VCaP (cell line): ENCODE measurements around the gene CRB2.
"Not testable (repeated sequence)": the region's sequence is repeated elsewhere in the genome, so short reads cannot be mapped to it uniquely, and the experiment has no call there.

Source experiments
- H3K27ac ChIP-seq: fragments of 450-650 bp; 2 replicates; pipeline ENCODE4 v1.5.1; 2017
- TF ChIP-seq, protein P1 (sequence below): fragments of 450-650 bp; conservative IDR thresholded peaks from 2 replicates; pipeline ENCODE4 v1.5.1; 2017; ENCODE audit warnings: mild to moderate bottlenecking, moderate library complexity

The CRB2 gene

GRCh38 chr9:123331346-123332060 lies 24.5 kb upstream of the CRB2 start:
- TF ChIP-seq, protein P1, sequence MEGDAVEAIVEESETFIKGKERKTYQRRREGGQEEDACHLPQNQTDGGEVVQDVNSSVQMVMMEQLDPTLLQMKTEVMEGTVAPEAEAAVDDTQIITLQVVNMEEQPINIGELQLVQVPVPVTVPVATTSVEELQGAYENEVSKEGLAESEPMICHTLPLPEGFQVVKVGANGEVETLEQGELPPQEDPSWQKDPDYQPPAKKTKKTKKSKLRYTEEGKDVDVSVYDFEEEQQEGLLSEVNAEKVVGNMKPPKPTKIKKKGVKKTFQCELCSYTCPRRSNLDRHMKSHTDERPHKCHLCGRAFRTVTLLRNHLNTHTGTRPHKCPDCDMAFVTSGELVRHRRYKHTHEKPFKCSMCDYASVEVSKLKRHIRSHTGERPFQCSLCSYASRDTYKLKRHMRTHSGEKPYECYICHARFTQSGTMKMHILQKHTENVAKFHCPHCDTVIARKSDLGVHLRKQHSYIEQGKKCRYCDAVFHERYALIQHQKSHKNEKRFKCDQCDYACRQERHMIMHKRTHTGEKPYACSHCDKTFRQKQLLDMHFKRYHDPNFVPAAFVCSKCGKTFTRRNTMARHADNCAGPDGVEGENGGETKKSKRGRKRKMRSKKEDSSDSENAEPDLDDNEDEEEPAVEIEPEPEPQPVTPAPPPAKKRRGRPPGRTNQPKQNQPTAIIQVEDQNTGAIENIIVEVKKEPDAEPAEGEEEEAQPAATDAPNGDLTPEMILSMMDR = no peak
- H3K27ac ChIP-seq = peak overlapping the region; percentile 97; the same call in 1 of the 2 replicates

GRCh38 chr9:123333058-123333669 lies 22.8 kb upstream of the CRB2 start:
- not testable (repeated sequence) for H3K27ac ChIP-seq

DNA sequence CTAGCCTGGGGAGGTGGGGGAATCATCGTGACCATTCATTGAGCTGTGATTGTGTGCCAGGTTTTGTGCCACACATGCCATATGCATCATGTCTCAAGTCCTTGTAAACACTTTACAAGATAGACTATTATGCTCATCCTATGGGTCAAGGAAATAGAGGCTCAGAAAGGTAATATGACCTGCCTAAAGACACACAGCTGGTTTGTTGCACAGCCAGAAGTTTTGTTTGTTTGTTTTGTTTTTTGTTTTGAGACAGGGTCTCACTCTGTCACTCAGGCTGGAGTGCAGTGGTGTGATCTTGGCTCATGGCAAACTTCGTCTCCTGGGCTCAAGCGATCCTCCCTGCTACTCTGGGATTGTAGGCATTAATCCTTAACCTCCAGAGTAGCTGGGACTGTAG lies 21.4 kb upstream of the CRB2 start:
- no peak overlapping the region for H3K27ac ChIP-seq
- TF ChIP-seq, protein P1 = no peak

DNA sequence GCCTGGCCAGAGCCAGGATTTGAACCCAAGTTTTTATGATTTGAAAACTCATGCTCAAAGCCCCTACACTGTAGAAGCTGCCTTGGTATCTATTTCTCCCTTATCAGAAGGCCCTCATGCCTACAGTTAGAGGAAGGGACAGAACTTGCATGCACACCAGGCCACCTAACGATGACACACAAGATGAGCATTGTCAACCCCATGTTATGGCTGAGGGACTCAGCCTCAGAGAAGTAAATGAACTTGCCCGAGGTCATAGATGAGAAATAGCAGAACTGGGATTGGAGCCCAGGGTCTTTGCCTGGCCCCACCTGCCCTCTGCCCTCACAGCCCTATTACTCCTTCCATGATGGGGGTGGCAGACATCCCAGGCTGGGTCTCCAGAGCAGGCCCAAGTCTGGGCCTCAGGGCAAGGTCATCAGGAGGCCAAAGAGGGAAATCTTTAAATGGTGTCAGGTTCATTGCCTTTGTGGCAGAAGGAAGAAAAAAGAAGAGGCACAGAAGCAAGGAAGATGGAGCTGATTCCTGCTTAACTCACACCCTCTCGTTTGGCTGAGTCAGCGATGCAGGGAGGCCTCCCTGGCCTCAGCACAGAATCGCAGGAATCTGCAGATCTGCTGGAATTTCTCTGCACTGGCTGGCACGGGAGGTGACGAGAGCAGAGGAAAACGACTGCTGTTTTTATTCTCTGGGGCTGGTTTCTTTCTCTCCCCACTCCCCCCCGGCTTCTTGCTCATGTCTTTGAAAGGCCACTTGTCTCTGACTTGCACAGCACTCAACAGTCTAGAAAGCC lies 20.6 kb upstream of the CRB2 start:
- TF ChIP-seq, protein P1 = no peak
- 0 out of 2 replicates have a peak overlapping the region, but pooled peaks have one; percentile 7 for H3K27ac ChIP-seq

GRCh38 chr9:123335986-123336329 lies 20.0 kb upstream of the CRB2 start:
- H3K27ac ChIP-seq = 0 out of 2 replicates have a peak overlapping the region, but pooled peaks have one; percentile 7
- TF ChIP-seq, protein P1 = no peak

- H3K27ac ChIP-seq = no peak overlapping the region
Measured at GRCh38 chr9:123336449-123336848, 19.5 kb upstream of the CRB2 start.

GRCh38 chr9:123336959-123337358 lies 19.0 kb upstream of the CRB2 start:
- H3K27ac ChIP-seq = no peak overlapping the region
- TF ChIP-seq, protein P1 = no peak

More at GRCh38 chr9:123336449-123336848, 19.5 kb upstream of the CRB2 start:
- TF ChIP-seq, protein P1 = no peak
